K562 (cell line): ENCODE results near the gene TEPSIN. TPM values are rescaled to one million over a fixed set of nuclear protein-coding genes. Genes with fewer than 3 reads are reported as not detected.

ENCODE experiments used
- ATAC-seq: fragments of 200-7000 bp; cut with Tn5 transposase; 3 replicates; pipeline ENCODE4 v1.9.1; 2020; ENCODE audit warnings: moderate library complexity
- BruUV-seq: library from RNA; stranded (reverse); fragments of 400-500 nt; replicated peaks from 2 replicates; lab custom pipeline; 2021; lab: Mats Ljungman, UMichigan
- CTCF ChIA-PET: fragments of 300-600 bp; formaldehyde crosslinking; extraction: SDS; loops from one replicate; lab custom pipeline; 2021; ENCODE audit warnings: low intra/inter-chr PET ratio; lab: Yijun Ruan, JAX
- POLR2A ChIA-PET: fragments of 300-600, 350-650 bp; sonication (Branson Sonifier 250); formaldehyde crosslinking; extraction: SDS; loops from one replicate; lab custom pipeline; 2021; ENCODE audit warnings: antibody characterized with exemption, inconsistent platforms; lab: Yijun Ruan, JAX
- DNase-seq, 4 experiments: peaks; one replicate each; pipeline versions ENCODE4 v3.0.0 to v3.0.0-alpha.2; 2011 to 2018; ENCODE audit warnings: low spot score in 3 of 4, mixed read lengths in 3 of 4; ENCODE audit errors: extremely low read depth in 1 of 4
- FAIRE-seq: peaks from 2 replicates; lab custom pipeline; 2011; peaks lifted over from hg19 to GRCh38; lab: Jason Lieb, UNC
- H2AFZ ChIP-seq: 2 replicates; pipeline ENCODE4 v1.6.0; 2011; ENCODE audit warnings: low read depth, low read length, control low read depth, inconsistent platforms
- H3K27ac ChIP-seq: fragments of 200-600 bp; 3 replicates; pipeline ENCODE4 v1.8.0; 2011; ENCODE audit warnings: low read depth, mild to moderate bottlenecking, control low read depth, inconsistent platforms, low read length, moderate library complexity, mixed read lengths; ENCODE audit errors: extremely low read depth
- H3K27me3 ChIP-seq, 2 experiments: fragments of 300-600 bp in 1 of 2; 2 replicates in 1 of 2; 3 replicates in 1 of 2; pipeline versions ENCODE4 v1.6.0 to v1.8.0; 2011; ENCODE audit warnings: inconsistent platforms in 2 of 2, low read length in 2 of 2, mild to moderate bottlenecking in 1 of 2, mixed read lengths in 1 of 2, moderate library complexity in 1 of 2; ENCODE audit not compliant: control insufficient read depth in 2 of 2, insufficient read depth in 2 of 2
- H3K36me3 ChIP-seq: fragments of 300-600 bp; 3 replicates; pipeline ENCODE4 v1.8.0; 2011; ENCODE audit warnings: mild to moderate bottlenecking, low read length, inconsistent platforms; ENCODE audit not compliant: control insufficient read depth, insufficient read depth
- H3K4me1 ChIP-seq, 2 experiments: fragments of 200-600 bp in 1 of 2; replicated peaks in 1 of 2; 2 replicates in 1 of 2; 3 replicates in 1 of 2; pipeline versions ENCODE4 v1.5.1 to v1.8.0; 2011; ENCODE audit warnings: inconsistent platforms in 2 of 2, low read length in 2 of 2, mild to moderate bottlenecking in 1 of 2, mixed read lengths in 1 of 2, moderate library complexity in 1 of 2; ENCODE audit not compliant: control insufficient read depth in 2 of 2, insufficient read depth in 2 of 2
- H3K4me2 ChIP-seq: 2 replicates; pipeline ENCODE4 v1.6.1; 2011; ENCODE audit warnings: low read length, control low read depth, inconsistent platforms, mixed read lengths; ENCODE audit not compliant: insufficient read depth
- H3K4me3 ChIP-seq: fragments of 200-600 bp; sonication (generic), shearing (Covaris generic); 2 replicates; pipeline ENCODE4 v1.5.1; 2016; ENCODE audit warnings: control low read depth, inconsistent platforms
- H3K79me2 ChIP-seq: fragments of 200-600 bp; 3 replicates; pipeline ENCODE4 v1.8.0; 2011; ENCODE audit warnings: low read length, inconsistent platforms; ENCODE audit not compliant: control insufficient read depth, insufficient read depth
- H3K9ac ChIP-seq, 2 experiments: 2 replicates each; pipeline versions ENCODE4 v1.6.0 to v1.6.1; 2011; ENCODE audit warnings: low read depth in 2 of 2, low read length in 2 of 2, control low read depth in 1 of 2, inconsistent platforms in 1 of 2, mild to moderate bottlenecking in 1 of 2, mixed read lengths in 1 of 2; ENCODE audit not compliant: insufficient read depth in 1 of 2
- H3K9me1 ChIP-seq: one replicate; pipeline ENCODE4 v1.6.0; 2011; ENCODE audit warnings: inconsistent platforms, mild to moderate bottlenecking, low read length, moderate library complexity; ENCODE audit not compliant: control insufficient read depth, insufficient read depth
- H3K9me3 ChIP-seq: replicated peaks from 2 replicates; pipeline ENCODE4 v1.5.1; 2011; ENCODE audit warnings: low read depth, low read length, inconsistent platforms; ENCODE audit not compliant: control insufficient read depth, insufficient read depth
- H4K20me1 ChIP-seq: replicated peaks from 2 replicates; pipeline ENCODE4 v1.6.1; 2011; ENCODE audit warnings: low read length, inconsistent platforms, mixed read lengths; ENCODE audit not compliant: control insufficient read depth, insufficient read depth
- CBX1 ChIP-seq: sonication (generic); IDR thresholded peaks from 2 replicates; pipeline ENCODE4 v1.6.1; 2016; ENCODE audit warnings: antibody characterized with exemption, low read depth, mild to moderate bottlenecking
- POLR2G ChIP-seq: fragments of 200-400 bp; formaldehyde crosslinking; IDR thresholded peaks from 2 replicates; pipeline ENCODE4 v1.6.1; 2017; ENCODE audit warnings: low read depth, mild to moderate bottlenecking, antibody characterized with exemption, low read length, moderate library complexity
- POLR3G ChIP-seq: IDR thresholded peaks from 2 replicates; pipeline ENCODE4 v1.6.1; 2011; ENCODE audit not compliant: insufficient read length, insufficient replicate concordance; ENCODE audit errors: extremely low read depth
- WGBS: fragments of 100-300 bp; shearing (Covaris generic); methylation state at CpG from one replicate; pipeline ENCODE4 v1.1.6; 2016; ENCODE audit warnings: low coverage, mixed read lengths; ENCODE audit not compliant: insufficient coverage; ENCODE audit errors: missing lambda C conversion rate; 5-methylcytosine and 5-hydroxymethylcytosine counted together
- in situ Hi-C: fragments of 300-500 bp; cut with MboI; formaldehyde crosslinking; loops from 4 replicates; pipeline ENCODE4 v1.15.0; 2018; ENCODE audit warnings: inconsistent platforms, mixed read lengths
- intact Hi-C: fragments of 100-400 bp; cut with micrococcal nuclease; formaldehyde crosslinking; loops from 2 replicates; pipeline ENCODE4 v1.14.2; 2022
- polyA plus RNA-seq, 8 experiments: library from polyadenylated mRNA; depleted of rRNA in 4 of 8; stranded (reverse) in 5 of 8; unstranded in 3 of 8; fragments of >200 nt; fragmentation: Nextera tagmentation in 2 of 8; fragmentation: Illumina TruSeq in 1 of 8; extraction: Ambion mirVana in 2 of 8; extraction: Trizol in 1 of 8; gene quantifications; 2 replicates each; pipeline versions ENCODE4 v1.2.1 to v1.2.3, GENCODE V29; 2011 to 2014; ENCODE audit warnings: inconsistent platforms in 1 of 8, missing spikeins in 1 of 8
- total RNA-seq, 7 experiments: library from RNA; depleted of rRNA in 6 of 7; stranded (reverse); fragments of >200 nt in 6 of 7; fragmentation: Illumina TruSeq in 2 of 7; extraction: Trizol in 2 of 7; gene quantifications; 2 replicates each; pipeline versions ENCODE4 v1.2.1 to v1.2.3, GENCODE V29; 2011 to 2021; ENCODE audit warnings: low replicate concordance in 1 of 7
- TF ChIP-seq, protein P1 (sequence below), 2 experiments: fragments of 450-650 bp; IDR thresholded peaks; 2 replicates each; pipeline ENCODE4 v1.6.1; 2018; ENCODE audit warnings: mild to moderate bottlenecking in 2 of 2, low read depth in 1 of 2; ENCODE audit not compliant: partially characterized antibody in 2 of 2
- TF ChIP-seq, protein P2 (sequence below): sonication (generic); formaldehyde crosslinking; IDR thresholded peaks from 2 replicates; pipeline ENCODE4 v1.8.0; 2022; ENCODE audit warnings: mild to moderate bottlenecking, missing genetic modification reagents

The TEPSIN gene
- total and polyA plus RNA-seq, 9 of the 15 experiments (the other 6 are each of a cell fraction or from before 2014, with no cell fraction given): 0.80 to 29.8 (median 5.3) TPM

DNA sequence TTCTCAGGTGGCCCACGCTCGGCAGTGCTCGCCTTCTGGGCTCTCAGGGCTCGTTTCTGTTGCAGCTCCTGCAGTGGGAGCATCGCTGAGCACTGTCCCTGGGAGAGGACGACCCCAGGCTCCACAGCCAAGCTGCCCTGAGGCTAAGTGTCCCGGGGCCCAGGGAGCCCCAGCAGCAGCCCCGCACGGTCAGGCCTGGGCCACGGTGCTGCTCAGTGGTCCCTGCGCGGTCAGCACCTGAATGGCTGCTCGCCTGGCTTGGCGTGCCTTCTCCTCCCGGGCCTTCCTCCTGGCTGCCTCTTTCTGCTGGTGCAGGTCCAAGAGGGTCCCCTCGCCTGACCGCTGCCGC lies 39.4 kb downstream of the TEPSIN start:
- Histone ChIP-seq H3K9me3 (no peaks in the 10 kb centered on the region), H3K4me3 (no peak overlapping the region), H3K36me3 (peaks cover 2% of the 10 kb centered on the region; the same call in 2 of the 3 replicates), H3K4me2 (no peak overlapping the region), H3K4me1 (peaks cover 3 to 36% of the 10 kb centered on the region in 2 experiments; a peak in 3 of 5 replicates), H3K79me2 (no peaks in the 10 kb centered on the region), H3K9me1 (peaks cover 3% of the 10 kb centered on the region), H3K27me3 (no peaks in the 10 kb centered on the region), H3K9ac (no peak overlapping the region), H3K27ac (no peak overlapping the region), H2AFZ (no peak overlapping the region), H4K20me1 (no peaks in the 10 kb centered on the region)
- CTCF ChIA-PET: no interaction called here
- TF ChIP-seq POLR3G (no peak), POLR2G (no peak), CBX1 (no peak)
- TF ChIP-seq, protein P1, sequence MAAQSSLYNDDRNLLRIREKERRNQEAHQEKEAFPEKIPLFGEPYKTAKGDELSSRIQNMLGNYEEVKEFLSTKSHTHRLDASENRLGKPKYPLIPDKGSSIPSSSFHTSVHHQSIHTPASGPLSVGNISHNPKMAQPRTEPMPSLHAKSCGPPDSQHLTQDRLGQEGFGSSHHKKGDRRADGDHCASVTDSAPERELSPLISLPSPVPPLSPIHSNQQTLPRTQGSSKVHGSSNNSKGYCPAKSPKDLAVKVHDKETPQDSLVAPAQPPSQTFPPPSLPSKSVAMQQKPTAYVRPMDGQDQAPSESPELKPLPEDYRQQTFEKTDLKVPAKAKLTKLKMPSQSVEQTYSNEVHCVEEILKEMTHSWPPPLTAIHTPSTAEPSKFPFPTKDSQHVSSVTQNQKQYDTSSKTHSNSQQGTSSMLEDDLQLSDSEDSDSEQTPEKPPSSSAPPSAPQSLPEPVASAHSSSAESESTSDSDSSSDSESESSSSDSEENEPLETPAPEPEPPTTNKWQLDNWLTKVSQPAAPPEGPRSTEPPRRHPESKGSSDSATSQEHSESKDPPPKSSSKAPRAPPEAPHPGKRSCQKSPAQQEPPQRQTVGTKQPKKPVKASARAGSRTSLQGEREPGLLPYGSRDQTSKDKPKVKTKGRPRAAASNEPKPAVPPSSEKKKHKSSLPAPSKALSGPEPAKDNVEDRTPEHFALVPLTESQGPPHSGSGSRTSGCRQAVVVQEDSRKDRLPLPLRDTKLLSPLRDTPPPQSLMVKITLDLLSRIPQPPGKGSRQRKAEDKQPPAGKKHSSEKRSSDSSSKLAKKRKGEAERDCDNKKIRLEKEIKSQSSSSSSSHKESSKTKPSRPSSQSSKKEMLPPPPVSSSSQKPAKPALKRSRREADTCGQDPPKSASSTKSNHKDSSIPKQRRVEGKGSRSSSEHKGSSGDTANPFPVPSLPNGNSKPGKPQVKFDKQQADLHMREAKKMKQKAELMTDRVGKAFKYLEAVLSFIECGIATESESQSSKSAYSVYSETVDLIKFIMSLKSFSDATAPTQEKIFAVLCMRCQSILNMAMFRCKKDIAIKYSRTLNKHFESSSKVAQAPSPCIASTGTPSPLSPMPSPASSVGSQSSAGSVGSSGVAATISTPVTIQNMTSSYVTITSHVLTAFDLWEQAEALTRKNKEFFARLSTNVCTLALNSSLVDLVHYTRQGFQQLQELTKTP (IDR thresholded peaks at IDR 0.05; ENCODE audit: low read depth in 1 of 2, partially characterized antibody in 2 of 2): no peak
- TF ChIP-seq, protein P2, sequence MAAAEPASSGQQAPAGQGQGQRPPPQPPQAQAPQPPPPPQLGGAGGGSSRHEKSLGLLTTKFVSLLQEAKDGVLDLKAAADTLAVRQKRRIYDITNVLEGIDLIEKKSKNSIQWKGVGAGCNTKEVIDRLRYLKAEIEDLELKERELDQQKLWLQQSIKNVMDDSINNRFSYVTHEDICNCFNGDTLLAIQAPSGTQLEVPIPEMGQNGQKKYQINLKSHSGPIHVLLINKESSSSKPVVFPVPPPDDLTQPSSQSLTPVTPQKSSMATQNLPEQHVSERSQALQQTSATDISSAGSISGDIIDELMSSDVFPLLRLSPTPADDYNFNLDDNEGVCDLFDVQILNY: no peak
- 86% methylated on average over 14 of the region's 18 CpGs for WGBS
- DNase-seq (no peak), FAIRE-seq (no peak), ATAC-seq (no peak)
- POLR2A ChIA-PET: no interaction called here
- no TSS peak for BruUV-seq
- intact Hi-C loops: no loop called here
- in situ Hi-C loops: no loop called here
